Measurements from ENCODE around the gene CIITA.

Gene CIITA

DNA sequence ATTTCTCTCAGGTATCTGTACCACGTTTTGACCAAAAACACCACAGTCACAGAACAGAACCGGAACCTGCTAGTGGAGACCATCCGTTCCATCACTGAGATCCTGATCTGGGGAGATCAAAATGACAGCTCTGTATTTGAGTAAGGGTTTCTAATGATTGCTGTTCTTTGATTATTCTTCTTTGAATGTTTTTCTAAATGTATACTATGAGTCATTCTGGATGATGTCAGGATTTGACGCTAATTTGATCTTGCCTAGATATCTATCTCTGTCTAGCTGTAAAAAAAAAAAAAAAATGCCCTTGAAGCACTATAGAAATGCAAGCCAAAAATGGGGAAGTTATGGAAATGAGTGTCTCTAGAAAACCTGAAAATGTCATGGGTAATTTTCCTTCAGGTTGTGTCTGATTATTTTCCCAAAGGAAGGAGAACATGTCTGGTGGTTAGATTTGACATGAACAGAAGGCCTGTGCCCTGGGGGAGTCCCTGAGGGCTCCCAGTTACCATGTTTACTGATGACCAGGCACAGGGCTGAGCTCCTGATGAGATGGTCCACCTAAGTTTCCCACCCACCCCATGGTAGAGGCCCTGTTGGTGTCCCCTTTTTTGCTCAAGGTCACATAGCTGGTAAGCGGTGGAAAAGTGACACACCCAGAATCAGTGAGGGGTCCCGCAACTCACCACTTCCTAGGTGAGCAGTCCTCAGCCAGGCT is 80.9 kb downstream of the CIITA start:
- DNase-seq = peak in 1 of 2 donors; percentile 31

- DNase-seq = no peak
These were observed 82.2 kb downstream of the CIITA start for GRCh38 chr16:10959161-10959560.

DNA sequence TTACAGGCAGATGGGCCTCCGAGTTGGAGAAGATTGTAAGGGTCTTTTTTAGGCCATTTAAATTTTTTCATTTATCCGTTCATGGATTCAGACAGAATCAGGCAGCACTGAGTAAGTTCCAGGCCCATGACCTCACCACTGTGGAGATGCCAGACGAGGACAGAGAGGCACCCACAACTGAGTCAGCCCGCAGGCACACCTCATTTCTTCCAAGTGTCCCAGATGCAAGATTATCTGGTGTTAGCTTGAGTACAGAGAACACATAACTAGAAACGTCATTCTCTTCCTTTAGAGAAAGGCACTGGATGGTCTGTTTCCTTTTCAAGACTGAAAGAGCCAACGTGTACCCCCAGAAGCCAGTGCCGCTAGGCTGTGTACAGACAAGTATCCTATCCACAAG is 84.2 kb downstream of the CIITA start:
- DNase-seq = no peak

DNA sequence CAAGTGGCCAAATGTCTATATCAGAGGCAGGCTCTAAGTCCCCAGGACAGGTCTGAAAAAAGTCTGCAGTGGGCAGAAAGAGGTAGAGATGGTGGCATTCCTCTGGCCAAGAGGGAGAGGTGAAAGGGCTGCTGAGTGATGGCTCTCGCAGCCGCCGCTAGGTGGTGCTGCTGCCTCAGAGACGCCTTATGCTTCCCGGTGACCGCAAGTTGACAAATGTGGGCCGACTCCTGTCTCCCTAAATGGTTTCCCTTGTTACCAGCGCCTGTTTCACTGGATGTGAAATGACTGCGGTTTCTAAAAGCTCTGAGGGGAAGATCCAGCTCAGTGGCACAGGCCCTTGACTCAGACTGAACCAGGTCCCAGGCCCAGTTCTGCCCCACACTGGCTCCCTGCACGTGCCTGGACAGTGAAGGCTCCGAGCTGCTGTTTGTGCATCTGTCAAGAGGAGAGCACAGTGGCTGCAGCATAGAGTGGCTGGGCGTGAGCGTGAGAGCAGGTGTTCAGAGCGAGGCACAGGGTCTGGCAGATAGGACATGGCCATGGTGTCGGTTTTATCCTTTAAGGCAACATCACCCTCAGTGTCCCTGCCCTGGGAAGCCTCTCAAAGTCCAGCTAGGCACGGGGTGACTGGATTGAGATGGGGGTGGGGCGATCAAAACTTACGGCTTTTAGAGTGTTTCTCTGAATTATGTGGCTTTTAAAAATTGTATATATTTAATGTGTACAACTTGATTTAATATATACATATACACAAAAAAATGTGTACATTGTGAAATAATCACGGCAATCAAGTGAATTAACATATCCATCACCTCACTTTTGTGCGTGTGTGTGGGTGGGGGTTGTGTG is 87.3 kb downstream of the CIITA start:
- peak; percentile 76 to 93 for DNase-seq

DNA sequence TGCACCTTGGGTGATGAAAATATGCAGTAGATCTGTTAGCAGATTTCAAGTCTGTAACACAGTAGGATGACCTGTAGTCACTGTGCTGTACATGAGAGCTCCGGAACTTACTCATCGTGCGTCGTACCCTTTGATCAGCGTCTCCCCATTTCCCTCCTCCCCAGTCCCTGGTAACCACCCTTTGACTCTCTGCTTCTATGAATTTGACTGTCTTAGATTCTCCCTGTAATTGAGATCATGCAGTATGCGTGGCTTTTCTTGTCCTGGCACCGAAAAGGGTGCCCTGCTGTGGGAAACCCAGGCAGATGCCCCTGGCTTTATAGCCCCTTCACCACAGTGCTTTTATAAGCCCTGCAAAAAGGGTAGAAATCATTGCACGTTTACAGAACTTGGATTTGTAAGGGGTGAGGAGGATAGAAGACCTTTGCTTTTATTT is 87.9 kb downstream of the CIITA start:
- DNase-seq = no peak

DNA sequence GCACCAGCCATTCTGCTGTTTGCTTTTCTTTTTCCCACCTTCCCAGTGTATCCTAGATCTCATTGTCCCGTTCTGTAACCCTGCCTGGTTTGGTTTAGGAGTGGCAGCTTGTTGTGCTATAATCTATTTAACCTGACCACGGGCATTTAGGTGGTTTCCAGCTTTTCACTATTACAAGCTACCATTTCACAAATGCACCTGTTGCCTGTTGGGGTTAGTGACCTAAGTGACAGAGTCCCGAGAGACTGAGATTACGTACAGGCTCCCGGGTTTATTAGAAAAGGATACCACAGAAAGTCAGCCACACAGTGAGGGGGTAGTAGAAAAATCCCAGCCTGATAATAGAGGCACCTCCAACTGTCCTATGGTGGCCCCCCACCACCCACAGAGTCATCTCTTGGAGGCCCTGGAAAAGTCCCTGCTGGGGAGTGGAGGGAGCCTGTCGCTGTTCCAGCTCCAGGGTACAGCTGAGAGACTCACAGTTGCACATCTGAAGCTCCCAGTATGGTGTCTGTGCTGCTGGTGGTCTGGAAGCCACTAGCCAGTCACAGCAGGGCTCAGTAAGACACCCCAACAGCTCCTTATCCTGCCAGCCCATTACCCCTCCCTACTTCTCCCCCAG is 88.5 kb downstream of the CIITA start:
- no peak for DNase-seq

DNA sequence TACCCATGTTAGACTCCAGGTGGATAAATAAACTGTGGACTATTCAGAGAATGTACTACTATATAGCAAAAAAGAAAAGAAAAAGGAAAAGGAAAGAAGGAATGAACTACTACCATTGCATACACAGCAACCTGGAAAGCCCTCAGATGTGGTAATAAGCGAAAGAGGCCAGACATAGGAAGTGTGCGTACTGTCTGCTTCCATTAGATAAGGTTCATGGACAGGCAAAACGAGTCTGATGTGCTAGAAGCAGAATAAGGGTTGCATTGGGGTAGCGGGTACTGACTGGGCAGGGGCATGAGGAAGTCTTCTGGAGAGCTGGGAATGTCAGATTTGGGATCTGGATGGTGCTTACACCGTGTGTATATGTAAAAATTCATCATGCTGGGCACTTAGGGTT is 89.1 kb downstream of the CIITA start:
- no peak for DNase-seq

- DNase-seq = peak in 1 of 2 donors; percentile 35
These were observed 89.6 kb downstream of the CIITA start for GRCh38 chr16:10966559-10966958.

DNA sequence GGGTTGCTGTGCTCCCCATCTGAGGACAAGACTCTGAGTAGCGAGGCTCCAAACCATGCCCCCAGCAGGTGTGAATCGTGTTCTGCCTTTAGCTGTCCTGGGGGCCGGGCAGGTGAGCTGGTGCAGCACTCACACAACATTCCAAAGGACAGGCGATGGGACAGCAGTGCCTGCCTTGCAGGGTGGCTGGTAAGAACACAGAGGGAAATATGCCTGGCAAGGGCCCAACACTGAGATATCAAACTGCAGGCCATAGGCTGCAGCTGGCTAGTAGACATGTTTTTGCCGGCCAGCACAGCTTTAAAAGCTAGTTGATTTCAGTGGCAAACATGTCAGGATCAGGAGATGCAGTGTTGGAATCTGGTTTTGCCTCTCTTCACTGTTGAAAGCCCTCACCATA is 91.0 kb downstream of the CIITA start:
- DNase-seq = no peak

DNA sequence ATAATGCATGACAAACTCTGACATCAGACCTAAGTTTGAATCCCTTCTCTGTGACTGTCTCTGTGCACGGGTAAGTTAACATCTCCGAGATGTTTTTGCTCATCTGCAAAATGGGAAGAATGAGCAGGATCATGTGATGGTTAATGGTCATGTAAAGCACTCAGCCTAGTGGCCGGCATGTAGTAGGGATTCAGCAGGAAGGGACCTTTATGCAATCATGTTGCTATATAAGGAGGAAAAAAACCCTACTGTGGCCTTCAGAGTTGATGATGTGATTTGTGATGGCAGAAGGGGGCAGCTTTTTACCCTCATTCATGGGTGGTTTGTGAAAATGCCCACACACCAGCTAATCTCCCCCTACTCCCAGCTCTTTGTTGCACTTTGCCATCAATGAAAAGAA is 91.5 kb downstream of the CIITA start:
- DNase-seq = peak; percentile 55 to 74

- peak; percentile 58 to 75 for DNase-seq
These were observed 92.6 kb downstream of the CIITA start for GRCh38 chr16:10969615-10970014.

DNA sequence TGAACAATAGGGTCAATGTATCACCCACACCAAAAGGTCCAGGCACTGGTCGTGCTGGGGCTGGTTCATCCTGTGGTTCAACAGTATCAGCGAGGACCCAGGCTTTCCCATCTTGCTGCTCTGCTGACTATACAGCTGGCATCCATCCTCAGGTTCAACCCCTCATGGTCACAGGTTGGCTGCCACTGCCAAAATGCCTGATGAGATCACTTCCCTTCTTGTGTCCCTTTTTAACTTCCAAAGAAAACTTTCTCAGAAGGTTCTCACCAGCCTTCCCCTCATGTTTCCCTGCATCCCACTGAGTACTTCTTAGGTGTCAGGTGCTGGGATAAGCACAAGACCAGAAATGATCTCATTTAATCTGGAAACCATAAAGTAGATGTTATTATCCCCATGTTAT is 93.1 kb downstream of the CIITA start:
- DNase-seq = peak in 1 of 2 donors; percentile 15

DNA sequence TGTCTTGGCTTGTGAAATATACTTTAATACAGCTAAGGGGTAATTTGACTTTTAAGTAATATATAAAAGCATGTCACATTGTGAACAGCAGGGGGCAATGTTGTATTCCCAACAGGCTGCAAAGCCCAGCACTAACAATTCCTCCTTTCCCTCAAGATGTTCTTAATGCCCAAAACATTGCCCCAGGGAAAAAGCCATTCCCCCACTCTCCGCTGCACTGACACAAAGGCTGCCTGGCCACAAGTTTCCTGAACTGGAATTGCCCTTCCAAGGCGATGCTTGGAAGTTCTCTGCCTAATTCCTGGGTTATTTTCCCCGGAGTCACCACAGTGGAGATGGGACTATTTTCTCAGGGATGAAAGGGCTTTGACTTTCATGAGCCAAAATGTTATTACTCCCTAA is 94.6 kb downstream of the CIITA start:
- peak; percentile 42 to 78 for DNase-seq

GRCh38 chr16:10972108-10972818 is 95.3 kb downstream of the CIITA start:
- DNase-seq = no peak

DNA sequence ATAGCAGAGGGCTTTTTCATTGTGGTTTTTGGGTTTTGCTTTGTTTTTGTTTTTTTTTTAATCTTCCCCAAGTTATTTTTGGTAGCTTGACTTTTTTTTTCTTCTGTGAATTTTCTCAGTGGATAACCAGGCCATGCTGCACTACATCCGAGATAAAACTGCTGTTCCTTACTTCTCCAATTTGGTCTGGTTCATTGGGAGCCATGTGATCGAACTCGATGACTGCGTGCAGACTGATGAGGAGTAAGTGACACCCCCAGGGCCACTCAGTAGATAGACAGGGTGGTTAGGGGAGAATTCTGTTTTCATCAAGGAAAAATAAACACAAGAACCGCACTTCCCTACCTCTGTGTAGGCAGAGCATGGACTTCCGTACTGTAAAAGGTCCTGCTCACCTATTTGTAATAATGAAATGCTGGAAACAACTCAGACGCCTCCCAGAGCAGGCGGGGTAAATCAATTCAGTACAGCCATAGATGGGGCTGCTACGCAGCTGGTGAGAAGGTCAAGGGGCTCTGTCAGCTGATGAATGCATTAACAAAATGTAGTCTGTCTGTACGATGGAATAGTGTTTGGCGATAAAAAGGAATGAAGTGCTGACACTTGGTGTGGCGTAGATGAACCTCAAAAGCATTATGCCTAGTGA is 95.9 kb downstream of the CIITA start:
- no peak for DNase-seq

DNA sequence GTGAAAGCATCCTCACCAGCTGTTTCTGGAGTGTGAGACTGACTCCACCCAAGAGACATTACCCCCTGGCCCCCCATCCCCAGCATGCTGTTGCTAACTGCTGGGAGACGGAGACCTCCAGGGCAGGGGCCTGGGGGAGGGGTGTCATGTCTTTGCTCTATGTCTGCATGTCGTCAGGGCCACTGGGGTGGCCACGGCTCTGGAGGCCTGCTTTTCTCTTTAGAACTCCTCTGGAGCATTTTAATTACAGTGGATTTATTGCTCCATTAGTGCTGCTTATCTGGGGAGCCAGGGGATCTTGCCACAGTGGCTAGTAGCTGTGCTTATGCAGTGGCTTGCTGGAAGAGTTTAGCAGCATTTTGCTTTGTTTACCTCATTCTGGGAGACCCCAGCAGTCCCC is 99.6 kb downstream of the CIITA start:
- no peak for DNase-seq

DNA sequence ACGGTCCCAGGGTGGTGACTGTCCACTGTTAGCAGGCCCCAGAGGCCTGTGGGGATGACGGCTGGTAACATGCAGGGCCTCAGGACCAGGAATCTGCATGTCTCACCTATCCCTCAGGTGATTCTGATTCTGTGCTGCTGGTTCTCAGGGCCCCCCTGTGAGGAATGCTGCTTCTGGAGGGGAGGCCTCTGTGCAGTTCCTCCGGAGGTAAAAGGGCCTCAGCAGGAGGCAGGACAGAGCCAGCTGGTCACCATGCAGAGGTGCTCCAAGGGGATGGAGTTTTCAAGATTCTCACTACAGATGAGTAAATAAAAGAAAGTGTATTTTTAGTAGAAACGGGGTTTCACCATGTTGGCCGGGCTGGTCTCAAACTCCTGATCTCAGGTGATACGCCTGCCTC is 101.1 kb downstream of the CIITA start:
- no peak for DNase-seq

GRCh38 chr16:10978871-10979446 is 102.0 kb downstream of the CIITA start:
- DNase-seq = no peak

DNA sequence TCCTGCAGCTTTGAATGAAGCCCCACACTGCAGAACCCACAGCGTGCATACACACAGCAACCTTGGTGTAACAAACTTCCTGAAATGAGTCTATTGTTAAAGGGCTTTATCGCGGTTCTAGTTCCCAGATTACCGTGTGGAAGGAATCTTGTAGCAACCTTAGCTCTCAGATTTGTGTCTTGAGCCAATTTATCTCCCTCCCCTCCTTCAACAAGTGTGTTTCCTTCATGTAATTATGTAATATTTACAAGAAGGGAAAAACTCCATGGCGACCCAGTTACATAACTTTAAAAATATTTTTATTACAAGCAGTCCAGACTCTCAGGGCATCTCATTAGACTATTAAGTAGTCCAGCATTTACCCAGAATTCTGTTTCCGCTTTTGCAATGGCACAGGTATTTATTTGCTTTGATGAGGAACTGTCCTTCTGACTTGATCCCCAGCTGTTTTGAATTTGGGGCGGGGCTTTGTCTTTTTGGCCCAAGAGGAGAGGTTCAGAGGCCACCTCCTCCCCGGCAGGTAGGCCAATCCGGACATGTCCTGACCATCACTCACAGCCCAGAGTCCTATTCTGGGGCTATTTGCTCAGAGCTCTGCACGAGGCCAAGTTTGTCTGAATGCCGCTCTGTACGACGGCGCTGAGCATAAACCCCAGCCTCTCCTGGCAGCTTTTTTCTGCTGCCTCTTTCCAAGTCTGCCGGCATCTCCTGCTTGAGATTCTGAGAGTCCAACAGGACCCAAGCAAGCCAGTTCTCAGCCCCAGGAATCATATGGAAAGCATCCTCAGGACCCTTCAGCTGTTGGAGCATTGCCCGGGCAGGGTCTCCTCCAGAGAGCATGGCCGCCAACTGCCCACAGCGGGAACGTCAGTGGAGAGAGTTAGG is 103.0 kb downstream of the CIITA start:
- DNase-seq = no peak

GRCh38 chr16:10980813-10981212 is 103.8 kb downstream of the CIITA start:
- DNase-seq = no peak

DNA sequence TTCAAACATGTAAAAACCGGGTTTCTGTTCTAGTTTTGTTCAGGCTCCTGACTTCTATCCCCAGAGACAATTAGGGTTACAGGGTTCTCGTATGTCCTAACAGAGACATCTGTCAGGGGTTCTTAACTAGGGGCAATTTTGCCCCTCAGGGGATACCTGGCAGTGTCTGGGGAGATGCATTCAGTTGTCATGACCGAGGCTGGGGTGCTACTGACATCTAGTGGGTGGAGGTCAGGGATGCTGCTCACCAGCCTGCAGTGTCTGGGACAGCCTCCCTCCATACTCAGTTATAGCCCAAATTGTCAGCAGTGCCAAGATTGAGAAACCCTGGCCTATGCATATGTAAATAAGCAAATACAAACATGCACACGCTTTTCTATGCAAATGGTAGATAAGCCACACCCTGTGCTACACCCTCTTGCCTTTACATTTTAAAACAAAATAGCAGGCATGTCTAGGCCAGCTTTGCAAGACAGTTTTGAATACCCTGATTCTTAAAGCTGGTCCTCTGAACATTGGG is 104.8 kb downstream of the CIITA start:
- DNase-seq = peak in 1 of 2 donors; percentile 17

Data from inflammatory macrophage treated with lipopolysaccharide for 1 hour (primary cell).